HEK293 (cell line): ENCODE results near the gene PSMD6.
A peak's percentile ranks its signal among the peaks of the same experiment; 100 is the strongest.

Experiments
- CTCF ChIA-PET: fragments of 350-600 bp; formaldehyde crosslinking; extraction: SDS; loops from one replicate; lab custom pipeline; 2021; ENCODE audit warnings: antibody characterized with exemption; lab: Yijun Ruan, JAX
- POLR2A ChIA-PET: fragments of 300-600 bp; formaldehyde crosslinking; extraction: SDS; loops from one replicate; lab custom pipeline; 2020; ENCODE audit warnings: antibody characterized with exemption, inconsistent platforms; lab: Yijun Ruan, JAX
- H3K27ac ChIP-seq: fragments of 200-500 bp; sonication (Bioruptor generic); 2 replicates; pipeline ENCODE4 v1.5.1; 2014; ENCODE audit warnings: low read depth, low read length, control low read depth, inconsistent platforms; ENCODE audit errors: extremely low read depth
- H3K36me3 ChIP-seq, 2 experiments: fragments of 200-500 bp in 1 of 2; sonication (Bioruptor generic) in 1 of 2; 1 replicate in 1 of 2; 2 replicates in 1 of 2; pipeline ENCODE4 v1.5.1; 2014 to 2017; ENCODE audit warnings: inconsistent platforms in 2 of 2, low read length in 2 of 2; ENCODE audit not compliant: control insufficient read depth in 2 of 2, insufficient read depth in 1 of 2
- H3K4me1 ChIP-seq: fragments of 200-500 bp; sonication (Bioruptor generic); 2 replicates; pipeline ENCODE4 v1.5.1; 2014; ENCODE audit warnings: mild to moderate bottlenecking, low read length, inconsistent platforms; ENCODE audit not compliant: control insufficient read depth, insufficient read depth
- H3K4me3 ChIP-seq: 2 replicates; pipeline ENCODE4 v1.5.1; 2011; ENCODE audit warnings: low read depth, mild to moderate bottlenecking, control low read depth, low read length, moderate library complexity
- H3K9me3 ChIP-seq: fragments of 200-500 bp; sonication (Bioruptor generic); 2 replicates; pipeline ENCODE4 v1.5.1; 2014; ENCODE audit warnings: low read depth, low read length, inconsistent platforms; ENCODE audit not compliant: control insufficient read depth, insufficient read depth
- GLI4 ChIP-seq: fragments of 450-650 bp; formaldehyde crosslinking; IDR thresholded peaks from 2 replicates; pipeline ENCODE4 v1.5.1; 2016; ENCODE audit warnings: missing biosample characterization, missing genetic modification characterization
- INSM2 ChIP-seq: fragments of 450-650 bp; formaldehyde crosslinking; IDR thresholded peaks from 2 replicates; pipeline ENCODE4 v1.5.1; 2016; ENCODE audit warnings: missing biosample characterization, missing genetic modification characterization
- PRDM10 ChIP-seq: fragments of 450-650 bp; formaldehyde crosslinking; IDR thresholded peaks from 2 replicates; pipeline ENCODE4 v1.5.1; 2016; ENCODE audit warnings: missing biosample characterization, missing genetic modification characterization
- RBAK ChIP-seq: fragments of 450-650 bp; formaldehyde crosslinking; IDR thresholded peaks from 2 replicates; pipeline ENCODE4 v1.5.1; 2016; ENCODE audit warnings: missing biosample characterization, missing genetic modification characterization
- ZNF155 ChIP-seq: fragments of 450-650 bp; formaldehyde crosslinking; IDR thresholded peaks from 2 replicates; pipeline ENCODE4 v1.5.1; 2016; ENCODE audit warnings: missing biosample characterization, missing genetic modification characterization
- ZNF223 ChIP-seq: fragments of 450-650 bp; formaldehyde crosslinking; IDR thresholded peaks from 2 replicates; pipeline ENCODE4 v1.5.1; 2016; ENCODE audit warnings: missing biosample characterization, missing genetic modification characterization
- ZNF311 ChIP-seq: fragments of 450-650 bp; formaldehyde crosslinking; IDR thresholded peaks from 2 replicates; pipeline ENCODE4 v1.5.1; 2017; ENCODE audit warnings: missing biosample characterization, missing genetic modification characterization, borderline replicate concordance
- ZNF518A ChIP-seq: fragments of 450-650 bp; formaldehyde crosslinking; conservative IDR thresholded peaks from 2 replicates; pipeline ENCODE4 v1.5.1; 2016; ENCODE audit warnings: low read depth, missing biosample characterization, missing genetic modification characterization
- ZNF791 ChIP-seq: fragments of 450-650 bp; formaldehyde crosslinking; IDR thresholded peaks from 2 replicates; pipeline ENCODE4 v1.5.1; 2016; ENCODE audit warnings: missing biosample characterization, missing genetic modification characterization
- TF ChIP-seq, protein P1 (sequence below): fragments of 450-650 bp; formaldehyde crosslinking; IDR thresholded peaks from 2 replicates; pipeline ENCODE4 v1.5.1; 2016; ENCODE audit warnings: missing biosample characterization, missing genetic modification characterization

PSMD6 gene

DNA sequence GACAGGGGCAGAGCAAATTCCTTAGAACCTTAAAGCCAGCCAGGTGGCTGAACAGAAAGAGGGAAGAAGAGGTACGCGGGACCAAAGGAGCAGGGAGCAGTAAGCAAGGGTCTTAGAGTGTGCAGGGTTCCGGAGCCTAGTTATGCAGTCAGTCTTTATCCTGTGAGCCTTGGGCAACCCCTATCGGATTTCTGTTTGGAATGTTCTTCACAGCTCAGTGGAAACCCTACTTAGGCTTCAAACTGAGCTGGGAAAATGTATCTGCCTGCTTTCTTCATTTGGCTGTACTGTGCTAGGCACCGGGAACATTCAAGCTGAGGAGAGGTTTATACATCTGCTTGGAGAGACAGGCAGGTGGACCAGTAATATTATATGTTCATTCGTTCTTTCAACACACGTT lies 37.1 kb downstream of the PSMD6 start:
- H3K9me3 ChIP-seq = no peaks in the 10 kb centered on the region
- no peak overlapping the region for H3K4me3 ChIP-seq
- H3K4me1 ChIP-seq = no peaks in the 10 kb centered on the region
- TF ChIP-seq INSM2 (tag by site-specific recombination) = no peak
- TF ChIP-seq PRDM10 (tag by site-specific recombination) = 0 out of 2 replicates have a peak, but pooled peaks have one; percentile 24
- H3K36me3 ChIP-seq = peaks cover 4 to 73% of the 10 kb centered on the region in 2 experiments; a peak in 1 of 3 replicates
- ChIA-PET POLR2A (no interaction called here), CTCF (no interaction called here)
- H3K27ac ChIP-seq = no peak overlapping the region

DNA sequence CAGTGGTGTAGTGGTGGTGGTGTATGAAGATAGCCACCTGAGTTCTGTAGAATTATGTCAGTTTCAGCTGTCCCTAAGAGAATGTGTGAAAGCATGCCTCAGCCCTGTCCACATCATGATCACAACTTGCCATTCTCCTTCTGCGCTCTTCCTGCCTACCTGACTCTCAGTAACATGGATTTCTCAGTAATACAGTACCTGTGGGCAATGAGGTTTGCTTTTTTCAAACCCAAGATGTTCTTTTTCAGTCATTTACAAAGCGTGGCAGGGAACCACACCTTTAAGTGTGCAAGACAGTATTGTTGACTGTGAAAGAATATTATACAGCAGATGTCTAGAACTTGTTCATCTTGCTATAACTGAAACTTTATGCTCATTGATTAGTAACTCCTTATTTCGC lies 38.9 kb downstream of the PSMD6 start:
- no peak overlapping the region for H3K4me3 ChIP-seq
- peaks cover 4 to 70% of the 10 kb centered on the region in 2 experiments; a peak in 1 of 3 replicates for H3K36me3 ChIP-seq
- CTCF ChIA-PET = interaction anchor here (1.5 kb wide), 1 partner anchor 9 kb away, joined by 5 read pairs; no protein-coding TSS in a partner anchor
- TF ChIP-seq ZNF311 (no peak), ZNF223 (tag by site-specific recombination) (no peak), GLI4 (tag by site-specific recombination) (no peak), ZNF518A (tag by site-specific recombination) (no peak), RBAK (tag by site-specific recombination) (no peak), ZNF155 (tag by site-specific recombination) (no peak), ZNF791 (tag by site-specific recombination) (no peak)
- TF ChIP-seq, protein P1, sequence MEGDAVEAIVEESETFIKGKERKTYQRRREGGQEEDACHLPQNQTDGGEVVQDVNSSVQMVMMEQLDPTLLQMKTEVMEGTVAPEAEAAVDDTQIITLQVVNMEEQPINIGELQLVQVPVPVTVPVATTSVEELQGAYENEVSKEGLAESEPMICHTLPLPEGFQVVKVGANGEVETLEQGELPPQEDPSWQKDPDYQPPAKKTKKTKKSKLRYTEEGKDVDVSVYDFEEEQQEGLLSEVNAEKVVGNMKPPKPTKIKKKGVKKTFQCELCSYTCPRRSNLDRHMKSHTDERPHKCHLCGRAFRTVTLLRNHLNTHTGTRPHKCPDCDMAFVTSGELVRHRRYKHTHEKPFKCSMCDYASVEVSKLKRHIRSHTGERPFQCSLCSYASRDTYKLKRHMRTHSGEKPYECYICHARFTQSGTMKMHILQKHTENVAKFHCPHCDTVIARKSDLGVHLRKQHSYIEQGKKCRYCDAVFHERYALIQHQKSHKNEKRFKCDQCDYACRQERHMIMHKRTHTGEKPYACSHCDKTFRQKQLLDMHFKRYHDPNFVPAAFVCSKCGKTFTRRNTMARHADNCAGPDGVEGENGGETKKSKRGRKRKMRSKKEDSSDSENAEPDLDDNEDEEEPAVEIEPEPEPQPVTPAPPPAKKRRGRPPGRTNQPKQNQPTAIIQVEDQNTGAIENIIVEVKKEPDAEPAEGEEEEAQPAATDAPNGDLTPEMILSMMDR (tag by site-specific recombination) = no peak
- no peaks in the 10 kb centered on the region for H3K4me1 ChIP-seq
- no peaks in the 10 kb centered on the region for H3K9me3 ChIP-seq
- POLR2A ChIA-PET = no interaction called here
- H3K27ac ChIP-seq = no peak overlapping the region
